Inferior parietal cortex (tissue), 1 donor: ENCODE data around the gene PTPRM.

Experiments
- DNase-seq: peaks from one replicate; pipeline ENCODE4 v3.0.0-alpha.2; 2016; ENCODE audit errors: extremely low spot score

The PTPRM gene

DNA sequence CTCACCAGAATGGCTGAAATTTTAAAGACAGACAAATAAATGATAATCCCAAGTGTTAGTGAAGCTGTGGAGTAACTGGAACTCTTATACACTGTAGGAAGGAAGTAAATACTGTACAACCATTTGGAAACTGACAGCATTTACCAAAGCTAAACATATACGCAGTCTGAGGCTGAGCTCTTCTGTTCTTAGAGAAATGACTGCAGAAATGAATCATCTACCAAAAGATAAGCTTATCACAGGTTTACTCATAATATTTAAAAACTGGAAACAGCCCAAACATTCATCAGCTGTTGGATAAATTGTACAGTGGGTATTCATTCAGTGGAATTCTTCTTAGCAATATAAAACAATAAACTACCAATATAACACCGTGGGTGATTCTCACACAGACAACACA lies 824.0 kb downstream of the PTPRM start:
- DNase-seq: no peak

DNA sequence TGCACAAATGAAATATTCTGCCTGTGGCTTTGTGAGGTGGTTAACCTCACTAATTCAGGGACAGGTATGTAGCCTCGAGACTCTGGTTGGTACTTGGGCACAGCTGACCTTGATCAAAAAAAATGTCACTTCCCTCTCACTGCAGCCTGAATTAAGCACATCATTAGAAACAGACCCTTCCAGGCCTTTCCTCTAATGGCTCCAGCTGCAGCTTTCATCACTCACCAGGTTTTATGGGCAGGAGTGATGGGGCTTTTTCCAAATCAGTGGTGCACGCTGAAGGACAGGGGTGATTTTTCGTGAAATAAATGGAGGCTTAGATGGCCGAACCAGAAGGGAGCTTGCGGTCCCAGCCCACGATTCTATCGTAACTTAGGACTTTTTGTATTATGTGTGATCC lies 829.1 kb downstream of the PTPRM start:
- no peak for DNase-seq

- DNase-seq: peak; percentile 20
These were observed 829.9 kb downstream of the PTPRM start for GRCh38 chr18:8397034-8397433.

DNA sequence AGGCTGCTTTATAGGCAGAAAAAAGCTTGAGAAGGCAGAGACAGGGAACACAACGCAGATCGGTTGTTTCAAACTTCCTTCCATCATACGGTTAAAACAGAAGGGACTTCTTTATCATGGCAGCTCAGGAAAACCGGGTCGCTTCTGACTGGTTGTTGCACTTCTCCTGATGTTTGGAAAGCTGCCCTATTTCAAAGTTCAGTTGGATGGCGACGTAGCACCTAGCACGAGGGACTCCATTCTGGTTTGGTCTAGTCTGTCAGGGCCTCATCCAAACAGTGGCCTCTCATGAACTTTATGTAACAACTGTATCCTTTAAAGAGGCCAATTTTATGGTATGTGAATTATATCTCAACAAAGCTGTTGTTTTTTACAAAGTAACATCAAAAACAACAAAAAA lies 832.0 kb downstream of the PTPRM start:
- no peak for DNase-seq

DNA sequence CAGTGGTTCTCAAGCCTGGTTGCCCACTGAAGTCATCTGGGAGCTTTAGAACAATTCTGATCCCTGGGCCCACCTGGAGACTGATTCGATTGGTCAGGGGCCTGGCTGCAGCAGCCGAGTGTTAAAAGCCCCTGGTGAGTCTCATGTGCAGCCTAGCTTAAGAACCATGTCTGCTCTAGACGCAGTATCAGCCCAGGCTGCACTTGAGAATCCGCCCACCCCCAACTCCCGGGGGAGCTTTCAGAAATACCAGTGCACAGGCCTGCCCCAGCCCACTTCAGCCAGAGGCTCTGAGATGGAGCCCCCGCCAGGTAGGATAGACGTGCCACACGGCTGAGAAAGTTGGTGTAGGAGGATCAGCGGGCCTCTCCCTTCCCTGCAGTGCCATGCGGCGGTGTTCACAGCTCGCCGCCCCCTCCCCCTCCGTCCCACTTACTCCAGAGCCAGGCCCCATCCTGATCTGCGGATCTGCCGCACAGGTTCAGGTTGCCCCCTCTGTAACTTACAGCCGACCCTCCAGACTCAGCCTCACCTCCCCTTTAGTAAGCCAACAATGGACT lies 833.2 kb downstream of the PTPRM start:
- DNase-seq: no peak

DNA sequence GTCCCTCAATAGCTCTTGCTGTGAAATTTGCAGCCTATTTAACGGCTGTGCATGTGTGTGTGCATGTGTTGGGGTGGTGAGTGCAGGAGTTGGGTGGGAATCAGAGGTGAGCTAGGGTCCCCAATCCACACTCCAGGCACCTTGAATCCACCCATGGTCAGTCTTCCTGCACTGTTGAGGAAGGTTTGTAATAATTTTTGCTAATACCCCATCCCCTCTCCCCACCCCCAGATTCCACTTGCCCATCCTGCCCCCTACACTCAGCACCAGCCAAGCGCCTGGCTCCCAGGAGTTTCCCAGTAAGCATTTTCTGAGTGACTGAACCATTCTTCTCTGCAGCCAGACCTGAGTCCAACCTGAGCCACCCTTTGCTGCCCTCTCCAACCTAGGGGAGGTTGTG lies 833.7 kb downstream of the PTPRM start:
- no peak for DNase-seq

DNA sequence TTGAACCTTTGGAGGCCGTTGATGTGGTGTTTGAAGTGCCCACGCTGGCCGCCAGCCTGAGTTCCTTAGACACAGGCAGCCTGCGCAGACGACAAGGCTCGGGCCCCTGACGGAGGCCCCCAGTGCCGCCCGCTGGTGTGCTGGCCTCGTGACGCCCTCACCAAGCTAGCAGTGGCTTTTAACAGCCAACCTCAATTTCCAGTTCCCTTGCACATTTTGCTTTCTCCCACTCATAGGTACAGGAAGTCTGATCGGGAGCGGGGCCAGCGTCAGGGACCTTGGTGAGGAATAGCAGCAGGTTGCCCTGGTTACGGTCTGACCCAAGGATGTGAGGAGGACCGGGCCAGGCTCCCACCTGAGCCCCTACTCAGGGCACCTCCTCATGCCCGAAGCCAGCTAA lies 834.5 kb downstream of the PTPRM start:
- DNase-seq: no peak

DNA sequence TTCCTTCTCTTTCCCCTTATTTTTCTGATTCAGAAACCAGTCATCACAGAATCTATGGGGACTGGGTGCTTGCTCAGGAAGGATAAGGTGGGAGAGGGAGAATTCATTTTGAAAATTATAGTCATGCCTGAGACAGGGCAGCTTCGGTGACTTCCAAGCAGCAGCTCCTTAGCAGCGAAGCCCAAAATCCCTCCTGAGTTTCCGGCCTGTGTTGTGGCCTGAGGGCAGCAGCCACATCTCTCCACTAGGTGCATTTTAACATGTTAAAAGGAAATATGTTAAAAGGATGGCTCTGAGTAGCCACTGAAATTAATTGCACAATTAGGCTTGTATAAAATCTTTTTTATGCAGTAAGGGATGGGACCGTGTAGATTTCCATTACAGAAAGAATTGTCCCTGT lies 835.1 kb downstream of the PTPRM start:
- DNase-seq: no peak

- no peak for DNase-seq
These were observed 836.6 kb downstream of the PTPRM start for GRCh38 chr18:8403713-8404112.

DNA sequence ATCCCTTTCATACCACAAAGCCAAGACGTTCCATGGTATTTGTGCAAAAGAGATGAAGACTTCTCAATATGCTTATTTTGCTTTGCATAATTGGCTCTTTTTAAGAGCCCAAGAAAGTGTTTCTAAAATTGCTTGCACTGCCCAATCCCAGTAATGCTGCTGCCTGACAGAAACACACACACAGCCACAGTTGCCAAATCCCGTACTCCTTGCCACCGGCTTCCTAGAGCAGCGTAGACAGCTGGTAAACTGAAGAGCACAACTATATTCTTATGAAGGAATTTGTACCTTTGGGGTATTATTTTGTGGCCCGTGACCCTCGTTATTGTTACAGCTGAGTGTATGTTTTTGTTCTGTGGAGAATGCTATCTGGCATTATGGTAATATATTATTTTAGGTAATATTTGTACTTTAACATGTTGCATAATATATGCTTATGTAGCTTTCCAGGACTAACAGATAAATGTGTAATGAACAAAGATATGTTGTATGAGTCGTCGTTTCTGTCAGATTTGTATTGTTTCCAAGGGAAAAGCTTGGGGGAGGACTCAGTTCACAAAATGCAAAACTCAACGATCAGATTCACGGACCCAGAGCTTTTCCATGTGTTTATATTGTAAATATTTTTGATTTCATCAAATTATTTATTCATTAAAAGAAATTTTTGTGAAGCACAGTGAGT lies 839.2 kb downstream of the PTPRM start:
- DNase-seq: no peak

DNA sequence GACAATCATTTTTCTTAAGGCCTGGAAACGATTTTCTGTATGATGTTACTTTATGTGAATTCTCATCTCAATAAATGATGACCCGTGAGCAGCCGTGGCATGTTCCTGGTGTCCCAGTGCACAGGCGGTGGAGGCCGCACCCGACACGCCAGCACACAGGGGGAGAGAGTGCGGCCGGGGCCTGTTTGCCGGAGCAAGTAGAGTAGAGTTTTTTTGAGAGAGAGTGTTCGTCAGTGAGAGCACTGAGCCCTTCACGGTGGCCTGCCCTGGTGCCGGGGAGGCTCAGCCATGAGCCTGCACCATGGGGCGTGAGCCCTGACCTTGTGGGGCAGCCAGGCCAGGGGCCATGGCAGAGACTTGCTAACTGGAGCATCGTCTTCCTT lies 839.7 kb downstream of the PTPRM start:
- DNase-seq: no peak

GRCh38 chr18:8409151-8409550 lies 842.0 kb downstream of the PTPRM start:
- no peak for DNase-seq

- DNase-seq: no peak
These were observed 844.4 kb downstream of the PTPRM start for GRCh38 chr18:8411492-8411891.

- no peak for DNase-seq
These were observed 845.0 kb downstream of the PTPRM start for GRCh38 chr18:8412117-8412516.

DNA sequence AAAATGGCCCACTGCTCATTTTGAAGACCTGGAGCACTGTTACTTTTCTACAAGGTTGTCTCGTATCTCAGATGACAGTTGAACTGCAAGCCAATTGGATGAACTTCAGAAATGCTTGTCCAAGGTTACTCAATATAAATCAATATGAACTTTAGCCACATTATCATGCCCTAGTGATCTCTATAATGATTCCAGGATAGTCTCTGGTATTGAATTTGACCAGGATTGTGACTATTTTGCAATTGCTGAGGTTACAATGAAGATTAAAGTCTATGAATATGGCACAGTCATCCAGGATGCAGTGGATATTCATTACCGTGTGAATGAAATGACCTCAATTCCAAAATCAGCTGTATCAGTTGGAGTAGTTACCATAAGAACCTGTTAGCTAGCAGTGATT lies 846.1 kb downstream of the PTPRM start:
- no peak for DNase-seq

DNA sequence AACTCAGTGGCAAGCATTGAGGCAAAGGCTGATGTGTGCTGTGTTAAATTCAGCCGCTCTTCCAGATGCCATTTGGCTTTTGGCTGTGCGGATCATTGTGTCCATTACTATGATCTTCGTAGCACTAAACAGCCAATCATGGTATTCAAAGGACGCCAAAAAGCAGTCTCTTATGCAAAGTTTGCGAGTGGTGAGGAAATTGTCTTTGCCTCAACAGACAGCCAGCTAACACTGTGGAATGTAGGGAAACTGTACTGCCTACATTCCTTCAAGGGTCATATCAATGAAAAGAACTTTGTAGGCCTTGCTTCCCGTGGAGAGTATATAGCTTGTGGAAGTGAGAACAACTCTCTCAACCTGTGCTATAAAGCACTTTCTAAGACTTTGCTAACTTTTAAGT lies 846.6 kb downstream of the PTPRM start:
- no peak for DNase-seq

DNA sequence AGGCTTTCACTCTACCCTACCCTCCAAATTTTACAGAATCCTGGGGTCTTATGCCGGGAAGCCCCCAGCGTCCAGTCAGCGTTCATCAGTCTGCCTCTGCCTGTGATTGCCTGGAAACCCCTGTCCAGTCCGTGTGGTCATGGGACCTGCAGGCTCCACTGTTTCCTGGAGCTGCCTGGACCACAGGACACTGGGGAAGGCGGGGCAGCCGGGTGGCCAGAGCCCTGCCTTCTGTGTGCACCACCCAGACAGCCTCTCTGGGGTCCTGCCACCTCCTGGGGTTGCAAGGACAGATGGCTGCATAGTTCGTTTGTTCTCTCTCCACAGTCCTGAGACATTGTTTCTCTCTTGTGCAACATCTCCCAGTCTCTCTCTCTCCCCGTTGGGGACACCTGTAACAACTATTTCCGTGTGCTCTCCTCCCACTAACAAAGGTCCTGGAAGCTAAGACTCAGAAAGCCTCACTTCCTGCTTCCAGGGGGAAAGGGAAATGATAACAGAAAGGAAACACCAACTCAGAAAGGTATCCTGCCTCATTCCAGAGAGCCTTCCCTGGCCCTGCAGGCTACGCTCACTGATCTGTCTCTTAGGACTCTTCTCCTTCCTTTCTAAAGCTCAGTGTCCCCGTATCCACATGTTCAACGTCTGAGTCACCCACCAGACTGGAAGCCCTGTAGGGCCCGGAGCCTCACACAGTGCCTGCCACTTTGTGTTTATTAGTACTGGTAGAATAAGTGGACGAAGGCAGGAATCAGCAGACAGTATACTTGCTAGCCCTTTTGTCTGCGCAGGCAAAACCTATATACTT lies 849.3 kb downstream of the PTPRM start:
- no peak for DNase-seq

- no peak for DNase-seq
These were observed 855.3 kb downstream of the PTPRM start for GRCh38 chr18:8422391-8422790.

DNA sequence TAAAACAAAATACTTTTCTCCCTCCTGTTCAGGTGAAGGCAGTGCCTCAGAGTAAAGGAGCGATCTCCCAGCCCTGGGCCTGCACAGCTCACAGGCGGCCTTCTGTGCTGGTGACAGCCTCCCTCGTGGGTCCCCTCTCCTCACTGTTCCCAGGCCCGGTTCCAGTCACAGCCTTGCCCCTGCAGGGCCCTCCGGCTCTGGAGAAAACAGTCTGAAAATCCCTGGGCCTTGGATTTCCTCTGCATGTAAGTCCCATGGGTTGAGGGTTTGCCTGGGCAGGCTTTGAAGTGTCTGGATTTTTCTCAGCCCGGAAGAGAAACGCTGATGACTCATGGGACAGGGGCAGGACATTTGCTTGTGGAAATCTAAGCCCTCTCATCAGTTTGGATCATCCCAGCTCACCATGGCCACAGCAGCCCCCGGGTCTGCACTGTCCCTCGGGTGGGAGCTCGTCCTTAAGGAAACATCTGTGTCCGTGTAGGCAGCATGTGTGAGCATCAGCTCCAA lies 856.0 kb downstream of the PTPRM start:
- DNase-seq: no peak

DNA sequence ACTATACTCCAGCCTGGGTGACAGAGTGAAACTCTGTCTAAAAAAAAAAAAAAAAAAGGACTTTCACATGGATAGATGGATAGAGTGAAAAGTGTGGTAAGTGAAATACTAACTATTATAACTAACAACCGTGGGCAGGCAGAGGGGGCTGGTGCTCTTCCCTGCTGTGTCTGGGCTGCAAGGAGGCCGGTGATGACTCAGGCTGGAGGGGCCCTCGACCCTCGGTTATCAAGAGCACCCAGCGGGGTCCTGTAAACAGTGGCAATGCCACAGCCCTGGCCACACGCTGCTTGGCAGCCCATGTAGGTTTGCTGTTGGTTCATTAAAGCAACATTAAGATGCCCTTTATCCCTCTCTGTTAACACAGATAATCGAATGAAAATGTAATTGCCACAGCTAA lies 857.4 kb downstream of the PTPRM start:
- DNase-seq: no peak

GRCh38 chr18:8424917-8425725 lies 858.0 kb downstream of the PTPRM start:
- DNase-seq: no peak

DNA sequence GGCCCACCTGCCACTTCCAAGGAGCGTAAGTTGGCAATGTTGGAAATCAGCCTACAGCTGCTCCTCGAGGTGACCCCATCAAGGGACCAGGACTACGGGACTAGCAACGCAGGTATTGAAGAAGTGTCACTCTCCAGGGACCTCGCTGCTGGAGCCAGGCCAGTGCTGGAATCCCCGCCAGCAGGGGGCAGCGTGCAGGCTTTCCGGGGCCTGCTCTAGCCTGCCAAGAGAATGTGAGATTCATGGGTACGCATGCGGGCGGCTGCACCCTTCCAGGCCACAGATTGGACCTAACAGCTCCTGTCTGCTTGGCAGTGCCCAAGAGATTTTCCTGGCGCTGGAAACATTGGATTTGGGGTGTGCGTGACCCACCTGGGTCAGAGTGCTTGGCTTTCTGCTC lies 859.3 kb downstream of the PTPRM start:
- DNase-seq: no peak
